Small intestine (tissue), 7 donors: ENCODE measurements around the gene PRKAG2. TPM values are rescaled to one million over a fixed set of nuclear protein-coding genes. Genes with fewer than 3 reads are reported as not detected.

ENCODE experiments used
- DNase-seq, 2 donors: peaks; one replicate each; pipeline versions ENCODE4 v3.0.0 to v3.0.0-alpha.2; 2013
- FAIRE-seq: peaks from 2 replicates; lab custom pipeline; 2012; peaks lifted over from hg19 to GRCh38; lab: Jason Lieb, UNC
- H3K27ac ChIP-seq, 3 donors: one replicate each; pipeline ENCODE4 v1.5.1; 2013; ENCODE audit warnings: low read length in 2 of 3, mild to moderate bottlenecking in 2 of 3, control low read depth in 1 of 3, inconsistent platforms in 1 of 3, low read depth in 1 of 3, moderate library complexity in 1 of 3
- H3K27me3 ChIP-seq, 3 donors: one replicate each; pipeline ENCODE4 v1.6.1; 2013; ENCODE audit warnings: low read length in 3 of 3, inconsistent platforms in 1 of 3; ENCODE audit not compliant: control insufficient read depth in 3 of 3, insufficient read depth in 3 of 3
- H3K36me3 ChIP-seq, 3 donors: one replicate each; pipeline ENCODE4 v1.6.1; 2013; ENCODE audit warnings: low read length in 3 of 3, inconsistent platforms in 1 of 3, low read depth in 1 of 3, mild to moderate bottlenecking in 1 of 3, moderate library complexity in 1 of 3; ENCODE audit not compliant: control insufficient read depth in 3 of 3, insufficient read depth in 2 of 3
- H3K4me1 ChIP-seq, 3 donors: one replicate each; pipeline ENCODE4 v1.6.1; 2013; ENCODE audit warnings: low read length in 2 of 3, inconsistent platforms in 1 of 3, low read depth in 1 of 3, mild to moderate bottlenecking in 1 of 3, moderate library complexity in 1 of 3; ENCODE audit not compliant: control insufficient read depth in 3 of 3, insufficient read depth in 2 of 3
- H3K4me3 ChIP-seq, 3 donors: one replicate each; pipeline ENCODE4 v1.5.1; 2013; ENCODE audit warnings: low read length in 3 of 3, control low read depth in 1 of 3, inconsistent platforms in 1 of 3, low read depth in 1 of 3, mild to moderate bottlenecking in 1 of 3, moderate library complexity in 1 of 3
- H3K9me3 ChIP-seq, 2 donors: one replicate each; pipeline ENCODE4 v1.6.1; 2013; ENCODE audit warnings: low read depth in 1 of 2, low read length in 1 of 2; ENCODE audit not compliant: control insufficient read depth in 2 of 2, insufficient read depth in 1 of 2
- WGBS, 3 donors: extraction: QIAGEN DNeasy Blood & Tissue Kit; methylation state at CpG; one replicate each; pipeline ENCODE4 v1.1.7; 2013; 5-methylcytosine and 5-hydroxymethylcytosine counted together
- polyA plus RNA-seq, 4 donors: library from polyadenylated mRNA; stranded (reverse) in 3 of 4; unstranded in 1 of 4; fragments of 200-250 nt in 3 of 4; fragments of 120-200 nt in 1 of 4; gene quantifications; one replicate each; pipeline versions ENCODE4 v1.2.1 to v1.2.3, GENCODE V29; 2013
- donor health status: healthy with polysubstance abuse.
- donor health status: control.
- donor health status: control.
- donor health status: Bipolar disorder and iron deficiency.
- donor health status: healthy.

The PRKAG2 gene
- polyA plus RNA-seq, 4 donors: 26.3 to 57.9 (median 49.4) TPM

- peaks cover 0 to 19% (median 2%) of the 10 kb centered on the region in 3 donors for H3K4me1 ChIP-seq
- DNase-seq: no peak
- H3K27ac ChIP-seq: no peak overlapping the region
- H3K9me3 ChIP-seq: no peaks in the 10 kb centered on the region
- WGBS, 3 donors: 93% methylated on average over 26 of the region's 26 CpGs
- no peaks in the 10 kb centered on the region for H3K27me3 ChIP-seq
- no peak for FAIRE-seq
- no peak overlapping the region for H3K4me3 ChIP-seq
- H3K36me3 ChIP-seq: peaks cover 0 to 47% (median 0%) of the 10 kb centered on the region in 3 donors
These were observed 201.6 kb downstream of the PRKAG2 start for GRCh38 chr7:151675196-151675920.

GRCh38 chr7:151674161-151674920 lies 202.6 kb downstream of the PRKAG2 start:
- H3K4me3 ChIP-seq: no peak overlapping the region
- FAIRE-seq (no peak), DNase-seq (peak; percentile 36 to 79)
- no peaks in the 10 kb centered on the region for H3K9me3 ChIP-seq
- H3K27me3 ChIP-seq: no peaks in the 10 kb centered on the region
- WGBS, 3 donors: 72 to 87% (median 81%) methylated on average over 10 of the region's 10 CpGs
- peak overlapping the region in 2 of 3 donors; percentile 5 to 20 for H3K27ac ChIP-seq
- H3K4me1 ChIP-seq: peaks cover 0 to 19% (median 2%) of the 10 kb centered on the region in 3 donors
- peaks cover 0 to 46% (median 0%) of the 10 kb centered on the region in 3 donors for H3K36me3 ChIP-seq

- Histone ChIP-seq H3K4me1 (peaks cover 0 to 19% (median 2%) of the 10 kb centered on the region in 3 donors), H3K27ac (peak overlapping the region; percentile 22 to 78 (median 49)), H3K9me3 (peaks cover 0 to 6% of the 10 kb centered on the region in 2 donors), H3K27me3 (no peaks in the 10 kb centered on the region), H3K36me3 (peaks cover 0 to 43% (median 0%) of the 10 kb centered on the region in 3 donors), H3K4me3 (no peak overlapping the region)
- peak; percentile 71 for DNase-seq
- FAIRE-seq: no peak
- 19 to 59% (median 32%) methylated on average over 9 of the region's 9 CpGs for WGBS, 3 donors
These were observed 203.7 kb downstream of the PRKAG2 start for GRCh38 chr7:151673216-151673615.

DNA sequence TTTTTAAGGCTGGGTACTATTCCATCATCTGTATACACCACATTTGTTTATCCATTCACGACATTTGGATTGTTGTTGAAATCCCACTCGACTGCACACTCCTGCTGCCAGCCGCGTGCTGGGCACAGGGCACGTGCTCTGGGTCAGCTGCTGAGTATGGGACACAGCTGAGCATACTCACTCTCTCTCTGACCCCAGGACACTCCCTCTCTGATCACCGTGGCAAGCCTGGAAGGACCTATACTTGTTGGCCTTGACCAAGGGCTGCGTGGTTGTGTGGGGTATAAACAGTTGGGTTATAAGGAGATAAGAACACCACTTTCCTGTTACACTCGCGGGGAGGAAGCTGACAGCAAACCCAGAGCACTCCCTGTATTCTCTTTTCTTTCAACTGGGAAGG lies 204.2 kb downstream of the PRKAG2 start:
- no peak overlapping the region for H3K4me3 ChIP-seq
- H3K36me3 ChIP-seq: peaks cover 0 to 46% (median 0%) of the 10 kb centered on the region in 3 donors
- H3K4me1 ChIP-seq: peaks cover 0 to 19% (median 2%) of the 10 kb centered on the region in 3 donors
- 31 to 42% (median 32%) methylated on average over 9 of the region's 9 CpGs for WGBS, 3 donors
- FAIRE-seq (no peak), DNase-seq (peak in 1 of 2 donors; percentile 68)
- H3K27ac ChIP-seq: peak overlapping the region; percentile 22 to 78 (median 49)
- H3K9me3 ChIP-seq: peaks cover 0 to 11% of the 10 kb centered on the region in 2 donors
- H3K27me3 ChIP-seq: no peaks in the 10 kb centered on the region

DNA sequence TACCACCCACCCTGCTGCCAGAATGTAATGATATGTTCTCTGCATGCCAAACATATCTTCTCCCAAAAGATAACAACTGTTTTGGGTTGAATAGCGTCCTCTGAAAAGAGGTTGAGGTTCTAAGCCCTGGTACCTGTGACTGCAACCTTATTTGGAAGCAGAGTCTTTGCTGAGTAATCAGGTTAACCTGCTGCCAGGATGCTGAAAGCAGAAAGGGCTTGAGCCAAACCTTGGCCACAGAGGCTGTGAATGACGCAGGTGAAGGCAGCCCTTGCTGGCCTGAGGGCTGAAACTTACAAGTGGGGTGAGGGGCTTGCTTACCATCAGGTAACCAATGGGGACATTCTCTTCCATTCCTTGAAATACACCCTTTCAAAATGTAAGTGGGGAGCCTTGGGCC lies 205.4 kb downstream of the PRKAG2 start:
- FAIRE-seq (no peak), DNase-seq (no peak)
- H3K27ac ChIP-seq: no peak overlapping the region
- peaks cover 0 to 19% (median 2%) of the 10 kb centered on the region in 3 donors for H3K4me1 ChIP-seq
- H3K27me3 ChIP-seq: no peaks in the 10 kb centered on the region
- no peak overlapping the region for H3K4me3 ChIP-seq
- peaks cover 0 to 51% (median 0%) of the 10 kb centered on the region in 3 donors for H3K36me3 ChIP-seq
- H3K9me3 ChIP-seq: peaks cover 0 to 23% of the 10 kb centered on the region in 2 donors
- WGBS, 3 donors: 81 to 86% (median 83%) methylated on average over 2 of the region's 2 CpGs

GRCh38 chr7:151669762-151670161 lies 207.2 kb downstream of the PRKAG2 start:
- WGBS, 3 donors: 78 to 95% (median 94%) methylated on average over 2 of the region's 2 CpGs
- Histone ChIP-seq H3K27ac (no peak overlapping the region), H3K4me1 (peaks cover 0 to 19% (median 2%) of the 10 kb centered on the region in 3 donors), H3K27me3 (no peaks in the 10 kb centered on the region), H3K4me3 (no peak overlapping the region), H3K9me3 (peaks cover 0 to 27% of the 10 kb centered on the region in 2 donors), H3K36me3 (peaks cover 0 to 49% (median 0%) of the 10 kb centered on the region in 3 donors)
- FAIRE-seq (no peak), DNase-seq (no peak)

GRCh38 chr7:151666886-151667285 lies 210.0 kb downstream of the PRKAG2 start:
- no peak overlapping the region for H3K4me3 ChIP-seq
- peaks cover 0 to 27% of the 10 kb centered on the region in 2 donors for H3K9me3 ChIP-seq
- H3K4me1 ChIP-seq: no peaks in the 10 kb centered on the region
- FAIRE-seq: no peak
- DNase-seq: no peak
- no peak overlapping the region for H3K27ac ChIP-seq
- 93 to 100% (median 98%) methylated on average over 3 of the region's 3 CpGs for WGBS, 3 donors
- no peaks in the 10 kb centered on the region for H3K27me3 ChIP-seq
- peaks cover 0 to 36% (median 0%) of the 10 kb centered on the region in 3 donors for H3K36me3 ChIP-seq

DNA sequence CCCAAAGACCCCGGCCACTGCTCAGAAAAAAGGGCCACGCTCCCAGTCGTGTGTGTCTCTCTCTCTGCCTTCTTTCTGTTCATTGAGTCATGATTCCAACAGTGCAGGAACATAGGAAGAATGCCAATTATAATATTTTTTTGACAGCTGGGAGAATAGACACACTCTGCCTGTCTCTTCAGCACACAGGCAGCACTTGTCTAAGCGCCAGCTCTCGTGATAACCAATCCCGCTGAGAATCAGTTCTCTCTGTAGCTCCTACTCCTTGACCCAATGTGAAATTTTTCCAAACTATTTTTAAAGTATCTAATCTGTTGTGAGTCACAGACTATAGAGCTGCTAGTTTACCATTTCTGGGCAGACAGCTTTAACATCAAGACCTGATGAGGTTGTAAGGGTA lies 211.5 kb downstream of the PRKAG2 start:
- Histone ChIP-seq H3K36me3 (peaks cover 0 to 34% (median 0%) of the 10 kb centered on the region in 3 donors), H3K27me3 (no peaks in the 10 kb centered on the region), H3K27ac (peak overlapping the region in 1 of 3 donors; percentile 28), H3K4me1 (no peaks in the 10 kb centered on the region), H3K9me3 (peaks cover 0 to 27% of the 10 kb centered on the region in 2 donors), H3K4me3 (no peak overlapping the region)
- 63 to 92% (median 89%) methylated on average over 6 of the region's 6 CpGs for WGBS, 3 donors
- no peak for FAIRE-seq
- no peak for DNase-seq
